K562 (cell line): ENCODE data around the gene UPP1.

Experiments used
- EGR1 ChIP-seq: fragments of 450-650 bp; conservative IDR thresholded peaks from 2 replicates; pipeline ENCODE4 v1.6.1; 2017; ENCODE audit warnings: mild to moderate bottlenecking
- GABPA ChIP-seq: fragments of 200-800 bp; sonication (Bioruptor generic); conservative IDR thresholded peaks from 2 replicates; pipeline ENCODE4 v1.6.1; 2016; ENCODE audit warnings: low read depth, missing genetic modification characterization, missing compliant biosample characterization
- GTF2E2 ChIP-seq: fragments of 200-800 bp; sonication (Bioruptor generic); IDR thresholded peaks from 2 replicates; pipeline ENCODE4 v1.6.1; 2016; ENCODE audit warnings: missing genetic modification characterization, missing compliant biosample characterization
- MXI1 ChIP-seq: IDR thresholded peaks from 2 replicates; pipeline ENCODE4 v1.6.1; 2011; ENCODE audit warnings: low read depth, mild to moderate bottlenecking, improper control_type of control experiment, low read length
- POLR2A ChIP-seq: fragments of 450-650 bp; conservative IDR thresholded peaks from 2 replicates; pipeline ENCODE4 v1.6.1; 2016
- YY1 ChIP-seq, 3 experiments: IDR thresholded peaks; 2 replicates each; pipeline ENCODE4 v1.6.1; 2011; ENCODE audit warnings: low read length in 2 of 3, mild to moderate bottlenecking in 2 of 3, moderate library complexity in 2 of 3, borderline replicate concordance in 1 of 3, control low read depth in 1 of 3, low read depth in 1 of 3; ENCODE audit not compliant: insufficient read depth in 3 of 3, insufficient replicate concordance in 2 of 3, control insufficient read depth in 1 of 3, insufficient read length in 1 of 3; ENCODE audit errors: extremely low read depth in 1 of 3
- ZBTB11 ChIP-seq, 3 experiments: fragments of 200-800 bp in 1 of 3; fragments of 250-450 bp in 1 of 3; fragments of 450-650 bp in 1 of 3; sonication (Bioruptor Pico) in 1 of 3; sonication (Bioruptor generic) in 1 of 3; formaldehyde crosslinking in 1 of 3; IDR thresholded peaks; 2 replicates each; pipeline versions ENCODE4 v1.6.1 to v1.8.0; 2016 to 2022; ENCODE audit warnings: mild to moderate bottlenecking in 2 of 3, missing genetic modification characterization in 2 of 3, missing compliant biosample characterization in 1 of 3, moderate library complexity in 1 of 3
- ZEB2 ChIP-seq: fragments of 450-650 bp; IDR thresholded peaks from 2 replicates; pipeline ENCODE4 v1.6.1; 2016
- ZFP1 ChIP-seq: fragments of 450-650 bp; formaldehyde crosslinking; IDR thresholded peaks from 2 replicates; pipeline ENCODE4 v1.4.0; 2020; ENCODE audit warnings: mild to moderate bottlenecking, mixed read lengths
- ZFP36 ChIP-seq: fragments of 150-350 bp; IDR thresholded peaks from 2 replicates; pipeline ENCODE4 v1.6.1; 2018; ENCODE audit warnings: low read length, low read depth; ENCODE audit not compliant: partially characterized antibody
- ZNF589 ChIP-seq: fragments of 200-800 bp; sonication (Bioruptor generic); IDR thresholded peaks from 2 replicates; pipeline ENCODE4 v1.6.1; 2016; ENCODE audit warnings: low read depth, missing genetic modification characterization, missing compliant biosample characterization
- ZZZ3 ChIP-seq: fragments of 450-650 bp; IDR thresholded peaks from 2 replicates; pipeline ENCODE4 v1.6.1; 2016; ENCODE audit warnings: antibody characterized with exemption, mild to moderate bottlenecking, moderate library complexity

DNA sequence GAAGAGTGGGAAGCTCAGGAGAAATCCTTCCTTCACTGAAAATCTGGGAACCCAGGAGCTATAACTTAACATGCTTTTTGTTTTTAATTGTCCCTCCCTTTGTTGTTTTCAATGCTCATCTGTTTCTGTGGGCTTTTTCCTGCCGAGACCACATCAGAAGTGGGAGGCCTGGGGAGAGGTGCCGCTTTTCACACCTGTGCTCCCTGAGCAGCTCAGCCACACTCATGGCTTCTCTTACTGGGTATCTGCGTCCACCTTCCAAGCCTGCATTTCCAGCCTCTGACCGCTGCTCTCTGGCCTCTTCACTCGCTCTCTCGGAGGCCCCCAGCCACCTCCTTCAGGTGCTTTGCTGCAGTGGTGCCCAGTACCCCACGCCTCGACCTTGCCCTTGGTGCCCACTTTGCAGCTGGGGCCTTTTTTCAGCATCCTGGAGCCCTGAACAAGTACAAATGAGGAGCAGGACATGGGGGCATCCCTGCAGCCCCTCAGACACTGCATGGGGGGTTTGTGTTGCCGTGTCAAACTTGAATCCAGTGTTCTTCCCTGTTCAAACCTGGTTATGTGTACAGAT is 43.8 kb upstream of the UPP1 start:
- TF ChIP-seq YY1 (IDR thresholded peaks at IDR 0.05; ENCODE audit: borderline replicate concordance in 1 of 3, control insufficient read depth in 1 of 3, extremely low read depth in 1 of 3, insufficient read depth in 3 of 3, insufficient read length in 1 of 3, insufficient replicate concordance in 2 of 3, low read depth in 1 of 3, low read length in 2 of 3) = no peak
- no peak for TF ChIP-seq ZBTB11 (CRISPR knock-in tag; IDR thresholded peaks at IDR 0.05)
- TF ChIP-seq ZFP36 = no peak
- TF ChIP-seq MXI1 = no peak
- no peak for TF ChIP-seq EGR1
- no peak for TF ChIP-seq GTF2E2 (tag)
- no peak for TF ChIP-seq ZFP1
- no peak for TF ChIP-seq ZEB2
- no peak for TF ChIP-seq GABPA (tag)
- TF ChIP-seq ZNF589 (CRISPR knock-in tag) = no peak
- no peak for TF ChIP-seq POLR2A
- no peak for TF ChIP-seq ZZZ3
